Kidney tubule cell (primary cell): ENCODE data around the gene ORC4.

Source experiments
- DNase-seq: peaks from one replicate; pipeline ENCODE4 v3.0.0-alpha.2; 2018; ENCODE audit warnings: low spot score

ORC4 gene

DNA sequence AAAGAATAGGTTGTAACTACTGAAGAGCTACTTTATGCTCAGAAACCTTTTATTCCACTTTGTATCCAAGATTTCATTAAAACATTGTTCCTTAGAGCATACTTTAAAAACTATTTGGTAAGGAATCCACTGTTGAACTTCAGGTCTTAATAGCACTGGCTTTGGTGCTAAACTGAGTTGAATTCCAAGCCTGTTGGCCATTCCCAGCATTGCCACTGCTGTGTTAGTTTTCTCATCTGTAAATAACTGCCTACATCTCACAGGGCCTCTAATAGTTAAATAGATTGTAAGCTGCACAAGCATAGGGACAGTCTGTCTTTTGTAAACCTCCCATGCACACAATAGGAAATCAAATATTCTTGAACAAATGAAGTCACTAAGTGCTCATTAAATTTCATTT, 86.6 kb downstream of the ORC4 start:
- no peak for DNase-seq

GRCh38 chr2:147927053-147927588, 93.4 kb downstream of the ORC4 start:
- DNase-seq, result no peak

GRCh38 chr2:147925886-147926285, 94.7 kb downstream of the ORC4 start:
- no peak for DNase-seq

GRCh38 chr2:147924647-147925046, 95.9 kb downstream of the ORC4 start:
- no peak for DNase-seq

- DNase-seq, result no peak
These were observed 96.7 kb downstream of the ORC4 start for GRCh38 chr2:147923846-147924245.

- peak; percentile 21 for DNase-seq
These were observed 103.4 kb downstream of the ORC4 start for GRCh38 chr2:147917161-147917560.

GRCh38 chr2:147916723-147917122, 103.8 kb downstream of the ORC4 start:
- DNase-seq, result no peak

GRCh38 chr2:147916067-147916466, 104.5 kb downstream of the ORC4 start:
- no peak for DNase-seq

GRCh38 chr2:147913701-147914480, 106.6 kb downstream of the ORC4 start:
- no peak for DNase-seq

DNA sequence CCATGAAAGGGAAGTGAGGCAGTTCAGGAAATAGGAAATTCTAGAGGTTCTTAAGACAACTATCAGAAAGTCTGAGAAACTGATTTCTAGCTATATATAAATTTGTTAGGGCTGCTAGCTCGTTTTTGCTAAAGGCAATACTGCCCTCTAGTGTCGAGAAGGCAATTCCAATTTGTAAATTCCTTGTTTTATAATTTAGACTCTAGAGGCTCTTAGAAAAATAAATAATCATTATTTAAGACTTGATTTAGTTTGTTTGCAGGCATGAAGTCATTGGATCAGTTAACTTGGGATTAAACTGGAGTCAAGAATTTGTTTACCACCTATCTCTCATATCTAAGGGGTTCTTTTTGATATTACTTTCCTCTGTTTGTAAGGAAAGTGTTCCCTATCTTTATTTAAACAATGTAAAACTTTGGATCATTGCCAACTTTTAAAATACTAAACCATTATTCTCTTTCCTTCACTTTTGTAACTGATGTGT, 109.5 kb downstream of the ORC4 start:
- peak; percentile 69 for DNase-seq

- no peak for DNase-seq
These were observed 111.4 kb downstream of the ORC4 start for GRCh38 chr2:147909178-147909577.

DNA sequence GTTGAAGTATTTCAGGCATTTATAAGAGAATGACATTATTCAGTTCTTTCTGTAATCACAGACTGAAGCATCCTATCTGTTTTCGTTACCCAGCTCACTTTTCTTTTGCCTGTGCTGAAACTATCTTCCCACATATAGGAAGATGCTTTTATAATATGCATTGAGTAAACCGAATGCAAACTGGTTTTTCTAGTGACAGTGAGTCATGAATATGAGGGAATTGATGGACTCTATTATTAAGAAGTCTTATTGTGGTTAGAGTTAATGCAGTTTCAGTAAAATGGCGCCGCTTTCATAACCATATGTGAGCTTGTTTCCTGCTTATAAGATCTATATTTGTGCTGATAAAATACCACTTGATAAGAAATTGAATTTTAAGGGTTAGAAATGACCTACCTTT, 116.5 kb downstream of the ORC4 start:
- no peak for DNase-seq

- no peak for DNase-seq
These were observed 131.9 kb downstream of the ORC4 start for GRCh38 chr2:147888680-147889079.

GRCh38 chr2:147886136-147886535, 134.4 kb downstream of the ORC4 start:
- no peak for DNase-seq

DNA sequence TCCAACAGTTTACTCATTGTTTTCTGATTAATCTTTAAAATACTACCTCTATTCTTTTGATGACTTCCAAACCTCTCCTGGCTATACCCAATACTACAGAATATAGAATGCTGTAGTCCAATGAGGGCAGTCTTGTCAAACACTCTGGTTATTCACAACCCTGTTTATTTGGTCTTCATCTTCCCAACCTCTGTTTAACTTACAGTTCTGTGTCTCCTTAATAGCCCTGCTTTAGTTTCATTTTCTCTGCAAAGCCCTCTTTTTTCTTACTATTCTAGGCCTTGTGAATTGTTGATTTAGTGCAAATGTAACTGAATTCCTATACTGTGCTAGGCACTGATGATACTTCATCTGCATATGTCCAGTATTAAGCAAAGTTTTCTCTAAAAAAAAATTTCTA, 135.7 kb downstream of the ORC4 start:
- DNase-seq, result no peak

DNA sequence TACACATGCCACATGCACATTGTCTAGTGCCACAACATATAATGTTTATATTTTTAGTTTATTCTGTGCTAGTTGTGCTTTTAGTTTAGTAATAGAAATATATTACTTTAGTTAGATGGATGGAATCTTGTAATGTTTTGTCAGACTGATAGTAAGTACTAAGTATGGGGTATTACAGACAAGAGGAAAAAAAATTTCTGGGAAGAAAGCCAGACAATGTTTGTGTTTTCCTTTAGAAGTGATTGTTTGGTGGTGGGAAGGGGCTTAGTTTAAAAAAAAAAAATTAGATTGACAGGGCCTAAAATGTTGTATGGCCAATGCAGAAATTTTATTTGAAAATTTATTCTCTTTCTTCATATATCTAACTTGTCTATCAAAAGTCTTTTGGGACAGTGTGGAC, 137.9 kb downstream of the ORC4 start:
- no peak for DNase-seq
